ENCODE measurements around the gene ANKRD29. TPM values are rescaled to one million over a fixed set of nuclear protein-coding genes. Genes with fewer than 3 reads are reported as not detected.

The ANKRD29 gene, protein sequence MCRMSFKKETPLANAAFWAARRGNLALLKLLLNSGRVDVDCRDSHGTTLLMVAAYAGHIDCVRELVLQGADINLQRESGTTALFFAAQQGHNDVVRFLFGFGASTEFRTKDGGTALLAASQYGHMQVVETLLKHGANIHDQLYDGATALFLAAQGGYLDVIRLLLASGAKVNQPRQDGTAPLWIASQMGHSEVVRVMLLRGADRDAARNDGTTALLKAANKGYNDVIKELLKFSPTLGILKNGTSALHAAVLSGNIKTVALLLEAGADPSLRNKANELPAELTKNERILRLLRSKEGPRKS
- total RNA-seq = 0.86 and 2.3 TPM in 2 replicates

GRCh38 chr18:23662309-23663263 is at the start of gene ANKRD29:
TSS of gene ANKRD29 (minus strand) at chr18:23662911. CDS start at chr18:23662730, 181 bp downstream.

GRCh38 chr18:23689031-23689615 is 26.4 kb upstream of the ANKRD29 start, which contains the start of gene LAMA3:
TSS of gene LAMA3 (plus strand) at chr18:23689453. CDS start at chr18:23689684, 231 bp downstream.

GRCh38 chr18:23586249-23587196 is 76.2 kb downstream of the ANKRD29 start, which contains the start of gene NPC1:
TSS of gene NPC1 (minus strand) at chr18:23586506. CDS start at chr18:23586343, 163 bp downstream.

Other genes starting within 250 kb of the ANKRD29 start
- 48.4 and 77.3 TPM in 2 replicates for gene RIOK3, start 209.6 kb downstream of the ANKRD29 start, total RNA-seq
- 17.3 and 25.3 TPM in 2 replicates for gene RMC1, start 159.4 kb downstream of the ANKRD29 start, total RNA-seq
- 28.3 and 53.5 TPM in 2 replicates for gene NPC1, start 76.4 kb downstream of the ANKRD29 start, total RNA-seq
- 1.4 and 2.0 TPM in 2 replicates for gene LAMA3, start 26.5 kb upstream of the ANKRD29 start, total RNA-seq

Measured in myometrial cell (primary cell).